ENCODE measurements around the gene SYNE1.

Gene SYNE1

DNA sequence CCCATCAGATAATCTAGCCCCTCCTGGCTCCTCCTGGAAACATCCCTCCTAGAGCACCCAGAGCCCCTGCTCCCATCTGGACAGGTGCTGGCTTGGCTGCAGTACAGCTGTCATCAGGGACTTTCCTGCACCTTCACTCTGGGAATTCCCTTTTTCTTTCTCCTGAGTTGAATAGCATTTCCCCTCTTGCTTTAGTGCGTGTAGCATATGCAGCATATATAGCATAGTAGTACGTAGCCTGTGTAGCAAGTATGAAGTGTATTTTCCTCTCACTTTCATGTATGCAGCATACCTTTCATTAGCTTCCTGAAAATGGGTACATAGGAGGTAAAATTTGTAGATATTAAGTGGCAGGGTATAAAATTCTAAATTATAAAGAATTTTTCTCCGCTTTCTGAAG is 476.8 kb downstream of the SYNE1 start:
- H3K4me1 ChIP-seq (ENCODE audit: control insufficient read depth in 1 of 2, insufficient read depth in 1 of 2, low read depth in 1 of 2, low read length in 1 of 2): no peaks in the 10 kb centered on the region
- H3K36me3 ChIP-seq: peaks cover 66% of the 10 kb centered on the region
- no peak overlapping the region for H3K27ac ChIP-seq
- no peaks in the 10 kb centered on the region for H3K27me3 ChIP-seq
- no peaks in the 10 kb centered on the region for H3K9me3 ChIP-seq
- TF ChIP-seq, protein P1, sequence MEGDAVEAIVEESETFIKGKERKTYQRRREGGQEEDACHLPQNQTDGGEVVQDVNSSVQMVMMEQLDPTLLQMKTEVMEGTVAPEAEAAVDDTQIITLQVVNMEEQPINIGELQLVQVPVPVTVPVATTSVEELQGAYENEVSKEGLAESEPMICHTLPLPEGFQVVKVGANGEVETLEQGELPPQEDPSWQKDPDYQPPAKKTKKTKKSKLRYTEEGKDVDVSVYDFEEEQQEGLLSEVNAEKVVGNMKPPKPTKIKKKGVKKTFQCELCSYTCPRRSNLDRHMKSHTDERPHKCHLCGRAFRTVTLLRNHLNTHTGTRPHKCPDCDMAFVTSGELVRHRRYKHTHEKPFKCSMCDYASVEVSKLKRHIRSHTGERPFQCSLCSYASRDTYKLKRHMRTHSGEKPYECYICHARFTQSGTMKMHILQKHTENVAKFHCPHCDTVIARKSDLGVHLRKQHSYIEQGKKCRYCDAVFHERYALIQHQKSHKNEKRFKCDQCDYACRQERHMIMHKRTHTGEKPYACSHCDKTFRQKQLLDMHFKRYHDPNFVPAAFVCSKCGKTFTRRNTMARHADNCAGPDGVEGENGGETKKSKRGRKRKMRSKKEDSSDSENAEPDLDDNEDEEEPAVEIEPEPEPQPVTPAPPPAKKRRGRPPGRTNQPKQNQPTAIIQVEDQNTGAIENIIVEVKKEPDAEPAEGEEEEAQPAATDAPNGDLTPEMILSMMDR (IDR thresholded peaks at IDR 0.05): no peak
- no peak overlapping the region for H3K4me3 ChIP-seq (ENCODE audit: low read depth in 1 of 2, low read length in 1 of 2)

DNA sequence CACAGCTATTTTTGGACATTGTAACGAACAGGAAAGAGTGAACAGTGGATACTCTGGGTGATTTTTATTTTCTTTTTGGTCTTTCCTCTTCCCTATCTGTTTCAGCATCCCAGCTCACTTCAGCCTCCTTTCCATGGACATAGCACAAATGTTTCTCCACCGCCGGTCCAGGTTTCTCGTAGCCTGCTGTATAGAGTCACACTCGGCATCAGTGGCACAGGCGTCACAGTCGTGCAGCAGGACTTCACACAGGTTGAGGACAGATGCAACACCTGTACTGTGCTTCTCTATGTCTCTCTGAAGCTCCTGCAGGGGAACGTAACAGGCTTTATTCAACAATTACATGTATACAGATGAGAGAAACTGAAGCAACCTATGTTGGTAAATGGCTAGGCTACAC is 481.4 kb downstream of the SYNE1 start:
- Histone ChIP-seq H3K4me3 (ENCODE audit: low read depth in 1 of 2, low read length in 1 of 2) (no peak overlapping the region), H3K4me1 (ENCODE audit: control insufficient read depth in 1 of 2, insufficient read depth in 1 of 2, low read depth in 1 of 2, low read length in 1 of 2) (peaks cover 0 to 5% of the 10 kb centered on the region in 2 experiments), H3K27ac (no peak overlapping the region), H3K27me3 (no peaks in the 10 kb centered on the region), H3K36me3 (peaks cover 73% of the 10 kb centered on the region), H3K9me3 (no peaks in the 10 kb centered on the region)
- TF ChIP-seq, protein P1 (IDR thresholded peaks at IDR 0.05): no peak

DNA sequence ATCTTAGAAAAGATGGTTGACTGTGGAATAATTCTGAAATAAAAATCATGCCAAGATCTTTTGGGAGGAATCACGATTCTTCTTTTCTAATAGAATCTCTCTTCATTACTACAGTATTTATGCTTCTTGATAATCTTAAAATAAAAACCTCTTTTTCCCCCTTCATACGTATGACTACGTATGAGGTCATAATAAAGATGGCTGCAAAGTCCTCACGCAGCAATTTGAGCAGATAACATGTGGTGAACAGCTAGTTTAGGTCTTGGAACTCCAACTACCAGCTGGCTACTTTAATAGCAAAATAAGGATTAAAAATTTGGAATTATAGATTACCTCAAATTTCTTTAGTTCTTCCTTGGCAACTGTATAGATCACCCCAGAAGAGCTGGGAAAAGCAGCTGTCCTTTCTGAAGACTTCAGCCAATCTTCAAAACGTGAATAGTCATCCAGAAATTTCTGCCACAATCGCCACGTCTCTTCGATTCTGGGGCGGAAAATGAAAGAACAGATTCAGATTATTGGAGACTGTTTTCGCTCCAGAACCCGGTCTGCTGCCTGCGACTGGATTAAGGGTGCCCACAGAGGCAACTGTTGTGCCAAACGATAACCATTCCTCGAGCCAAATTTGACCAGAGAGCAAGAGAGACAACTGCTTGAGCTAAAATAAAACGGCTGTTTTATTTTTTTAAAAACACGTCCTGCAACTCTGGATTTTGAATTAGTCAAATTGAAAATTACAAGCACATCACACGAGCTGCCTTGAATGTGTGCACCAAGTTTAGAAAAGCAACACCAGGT is 482.4 kb downstream of the SYNE1 start:
- no peaks in the 10 kb centered on the region for H3K27me3 ChIP-seq
- peaks cover 84% of the 10 kb centered on the region for H3K36me3 ChIP-seq
- H3K4me1 ChIP-seq (ENCODE audit: control insufficient read depth in 1 of 2, insufficient read depth in 1 of 2, low read depth in 1 of 2, low read length in 1 of 2): peaks cover 0 to 5% of the 10 kb centered on the region in 2 experiments
- H3K9me3 ChIP-seq: no peaks in the 10 kb centered on the region
- H3K27ac ChIP-seq: no peak overlapping the region
- H3K4me3 ChIP-seq (ENCODE audit: low read depth in 1 of 2, low read length in 1 of 2): no peak overlapping the region
- TF ChIP-seq, protein P1 (IDR thresholded peaks at IDR 0.05): no peak

DNA sequence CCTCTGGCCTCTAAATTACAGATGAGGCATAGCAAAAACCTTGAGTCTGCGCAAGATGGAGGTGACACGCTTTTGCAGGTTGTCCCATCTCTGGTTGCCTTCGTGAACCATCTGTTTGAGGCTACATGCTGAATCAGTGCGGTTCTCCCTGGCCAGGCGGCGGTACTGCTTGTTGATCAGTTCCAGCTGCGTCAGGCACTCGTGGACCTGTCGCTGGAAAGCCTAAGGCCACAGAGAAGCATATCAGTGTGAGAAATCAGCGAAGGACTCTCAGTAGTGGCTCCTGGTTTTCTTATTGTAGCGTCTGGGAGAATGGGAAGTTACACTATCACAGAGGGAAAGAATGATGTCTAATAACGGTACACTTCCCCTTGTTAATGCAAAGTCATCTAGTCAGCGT is 485.2 kb downstream of the SYNE1 start:
- Histone ChIP-seq H3K4me1 (ENCODE audit: control insufficient read depth in 1 of 2, insufficient read depth in 1 of 2, low read depth in 1 of 2, low read length in 1 of 2) (peaks cover 0 to 5% of the 10 kb centered on the region in 2 experiments), H3K27ac (peak overlapping the region; percentile 59), H3K36me3 (peaks cover 96% of the 10 kb centered on the region)

DNA sequence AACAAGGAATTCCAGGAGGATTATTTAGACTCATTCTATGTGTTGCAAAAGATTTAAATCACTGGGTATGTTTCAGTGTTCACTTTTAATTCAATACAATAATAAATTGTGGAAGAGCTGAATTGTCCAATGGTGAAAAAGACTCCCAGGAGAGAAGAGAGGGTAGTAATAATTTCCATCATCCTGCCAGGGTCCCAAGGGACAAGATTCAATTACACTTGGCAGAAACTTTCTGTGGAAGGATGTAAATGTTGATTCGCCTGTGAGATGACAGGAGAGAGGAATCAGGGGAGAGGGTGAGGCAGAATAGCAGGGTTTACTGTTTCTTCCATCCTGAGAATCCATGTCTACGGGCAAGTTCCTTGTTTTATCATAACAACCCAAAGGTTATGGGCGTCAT is 487.0 kb downstream of the SYNE1 start:
- Histone ChIP-seq H3K27me3 (no peaks in the 10 kb centered on the region), H3K36me3 (peaks cover 97% of the 10 kb centered on the region)
- TF ChIP-seq, protein P1 (IDR thresholded peaks at IDR 0.05): no peak

More for the DNA sequence above, 485.2 kb downstream of the SYNE1 start:
- Histone ChIP-seq H3K9me3 (no peaks in the 10 kb centered on the region), H3K27me3 (no peaks in the 10 kb centered on the region), H3K4me3 (ENCODE audit: low read depth in 1 of 2, low read length in 1 of 2) (no peak overlapping the region)
- TF ChIP-seq, protein P1 (IDR thresholded peaks at IDR 0.05): no peak

More for the DNA sequence above, 487.0 kb downstream of the SYNE1 start:
- Histone ChIP-seq H3K4me1 (ENCODE audit: control insufficient read depth in 1 of 2, insufficient read depth in 1 of 2, low read depth in 1 of 2, low read length in 1 of 2) (peaks cover 0 to 5% of the 10 kb centered on the region in 2 experiments), H3K9me3 (no peaks in the 10 kb centered on the region), H3K27ac (no peak overlapping the region), H3K4me3 (ENCODE audit: low read depth in 1 of 2, low read length in 1 of 2) (no peak overlapping the region)

All from neutrophil (primary cell).